SK-N-DZ (cell line): Measurements from ENCODE around the gene WDR91.

Experiments
- DNase-seq: peaks from one replicate; pipeline ENCODE4 v3.0.0-alpha.2; 2015; ENCODE audit warnings: low spot score
- small RNA-seq, 2 experiments: library from RNA; depleted of rRNA; stranded (forward); fragments of <200 nt; gene quantifications; one replicate each; pipeline ENCODE3, GENCODE V24; 2014

The WDR91 gene

DNA sequence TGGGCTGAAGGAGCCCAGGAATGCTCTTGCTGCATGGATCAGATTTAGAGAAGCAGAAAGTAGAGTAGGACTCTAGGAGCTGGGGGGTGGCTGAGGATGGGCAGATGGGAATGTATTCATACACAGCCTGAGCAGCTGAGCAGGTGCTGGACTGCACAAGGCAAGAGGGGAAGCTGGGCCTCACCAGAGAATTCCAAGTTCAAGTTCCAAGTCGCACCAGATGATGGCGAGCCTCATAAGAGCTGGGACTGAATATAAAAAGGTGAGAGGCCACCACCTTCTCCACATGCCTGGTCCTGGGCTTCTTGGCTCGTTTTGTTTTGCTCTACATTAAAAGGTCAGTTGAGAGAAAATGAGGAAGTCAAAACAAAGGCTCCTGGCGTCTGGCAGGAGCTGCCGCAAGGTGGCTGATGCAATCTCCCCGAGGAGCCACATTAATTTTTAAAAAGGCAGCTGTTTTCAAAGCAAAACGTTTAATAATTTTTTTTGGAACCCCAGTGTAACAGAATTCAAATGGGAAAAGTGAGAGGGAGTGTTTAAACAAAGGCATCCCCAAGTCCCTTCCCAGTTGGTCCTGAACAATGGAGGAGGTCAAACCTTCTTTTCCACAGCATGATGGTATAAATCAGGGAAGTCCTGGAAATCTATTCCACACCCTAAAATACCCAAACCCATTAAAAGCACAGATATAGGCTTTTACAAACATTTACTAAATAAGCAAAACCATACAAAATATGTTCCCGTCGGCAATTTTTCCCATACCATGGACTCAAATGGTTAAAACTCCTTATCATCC lies 50.3 kb downstream of the WDR91 start:
- no peak for DNase-seq

DNA sequence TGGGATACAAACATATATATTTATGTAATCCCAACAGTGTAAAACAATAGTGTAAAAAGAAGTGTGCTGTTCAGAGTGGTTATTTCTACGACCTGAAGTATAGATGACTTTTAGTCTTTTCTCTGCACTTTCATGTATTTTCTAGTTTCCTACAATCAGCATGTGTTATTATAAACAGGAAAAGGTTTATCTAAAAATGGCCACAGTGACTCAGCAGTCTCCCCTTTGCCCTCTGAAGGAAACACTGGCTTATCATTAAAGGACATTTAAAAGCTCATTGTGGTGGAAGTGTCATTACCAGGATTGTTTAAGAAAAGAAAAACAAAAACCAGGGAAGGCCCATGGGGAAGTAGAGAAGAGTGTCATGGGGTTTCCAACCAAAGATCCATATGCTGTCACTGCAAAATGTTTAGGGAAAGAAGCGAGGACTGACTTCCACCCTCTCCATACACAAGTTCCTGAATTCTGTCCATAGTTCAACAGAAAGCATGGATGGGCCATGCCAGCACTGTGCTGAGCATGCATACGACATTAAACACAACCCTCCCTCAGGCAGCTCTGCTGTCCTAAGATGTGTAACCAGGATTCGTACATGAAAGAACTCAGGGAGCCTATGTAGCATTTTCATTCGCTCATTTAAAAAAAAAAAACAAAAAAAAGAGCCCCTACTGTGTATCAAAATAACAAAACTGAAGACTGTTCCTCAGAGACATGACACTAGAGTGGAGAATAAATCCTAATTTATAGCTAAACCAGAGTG lies 51.0 kb downstream of the WDR91 start:
- no peak for DNase-seq

DNA sequence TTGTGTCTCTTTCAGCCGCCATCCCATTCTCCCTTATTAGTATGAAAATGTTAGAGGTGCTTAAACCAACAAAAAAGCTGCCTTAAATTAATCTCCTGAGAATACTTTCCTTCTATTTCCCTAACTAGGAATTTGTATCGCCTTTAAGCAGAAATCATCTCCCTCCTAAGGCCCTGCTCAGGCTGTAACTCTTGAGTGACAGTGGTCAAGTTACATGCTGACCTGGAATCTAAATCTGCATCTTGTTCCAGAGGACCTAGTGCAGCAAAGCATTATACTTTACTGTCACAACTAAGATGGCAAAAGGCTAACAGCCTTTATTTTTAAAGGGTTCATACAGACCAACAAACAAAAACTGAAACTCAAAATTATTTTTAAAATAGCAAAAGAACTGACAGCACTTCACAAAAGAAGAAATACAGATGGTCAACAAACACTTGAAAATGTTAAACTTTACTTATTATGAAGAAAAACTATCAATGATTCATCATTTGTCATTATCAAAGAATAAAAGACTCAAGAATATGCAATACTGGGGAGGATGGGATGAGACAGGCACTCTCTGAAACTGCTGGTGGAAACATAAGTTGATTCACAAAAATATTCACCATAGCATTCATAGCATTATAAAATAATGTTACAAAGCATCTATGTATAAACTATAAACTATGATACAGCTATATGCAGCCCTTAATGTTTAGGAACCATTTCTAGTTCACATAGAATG lies 51.8 kb downstream of the WDR91 start:
- no peak for DNase-seq

DNA sequence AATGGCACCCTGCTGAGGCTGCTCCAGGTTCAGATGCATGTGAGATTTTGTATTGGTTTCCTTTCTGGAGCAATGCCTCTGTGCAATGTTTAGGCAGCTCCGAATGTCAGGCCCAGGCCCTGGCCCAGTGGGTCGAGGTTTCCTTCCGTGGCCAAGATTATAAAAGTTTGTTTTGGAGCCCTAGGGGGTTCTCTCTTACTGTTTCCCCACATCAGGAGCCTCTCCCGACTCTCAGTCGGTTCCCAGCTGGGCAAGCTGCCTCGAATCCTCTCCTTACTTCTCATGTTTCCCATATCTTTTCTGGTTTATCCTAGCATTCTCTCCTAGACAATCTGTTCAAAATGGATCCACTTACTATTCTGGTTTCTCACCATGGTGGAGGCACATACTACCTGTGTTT lies 52.5 kb downstream of the WDR91 start:
- no peak for DNase-seq

DNA sequence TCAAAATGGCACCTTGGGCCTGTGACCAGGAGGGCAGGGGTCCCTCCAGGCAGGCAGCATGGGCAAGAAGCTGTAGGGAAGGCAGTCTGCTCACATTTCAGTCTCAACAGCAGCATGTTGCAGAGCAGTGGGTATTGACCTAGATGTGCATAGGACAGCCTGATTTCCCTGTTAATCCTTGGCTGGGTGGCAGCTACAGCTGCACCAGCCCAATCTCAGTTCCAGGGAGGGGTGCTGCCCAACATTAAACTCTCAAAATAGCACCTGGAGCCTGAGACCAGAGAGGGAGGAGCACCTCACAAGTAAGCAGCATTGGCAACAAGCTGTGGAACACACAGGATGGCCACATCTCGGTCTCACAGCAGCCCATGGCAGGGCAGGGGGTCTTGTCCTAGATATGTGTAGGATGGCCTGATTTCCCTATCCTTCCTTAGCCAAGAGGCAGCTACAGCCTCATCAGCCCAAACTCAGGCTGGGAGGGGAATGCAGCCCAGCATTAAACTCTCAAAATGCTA lies 53.1 kb downstream of the WDR91 start:
- no peak for DNase-seq

DNA sequence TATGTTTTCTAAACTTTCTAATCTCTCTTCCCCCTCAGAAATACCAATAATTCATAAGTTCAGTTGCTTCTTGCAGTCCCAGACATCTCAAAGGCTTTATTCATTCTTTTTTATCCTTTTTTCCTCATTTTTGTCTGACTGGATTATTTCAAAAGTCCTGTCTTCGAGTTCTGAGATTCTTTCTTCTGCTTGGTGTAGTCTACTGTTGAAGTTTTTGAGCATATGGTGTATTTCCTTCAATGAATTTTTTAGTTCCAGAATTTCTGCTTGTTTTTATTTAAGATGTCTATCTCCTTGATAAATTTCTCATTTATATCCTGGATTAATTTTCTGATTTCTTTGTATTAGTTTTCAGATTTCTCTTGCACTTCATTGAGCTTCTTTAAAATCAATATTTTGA lies 55.0 kb downstream of the WDR91 start:
- DNase-seq = no peak

DNA sequence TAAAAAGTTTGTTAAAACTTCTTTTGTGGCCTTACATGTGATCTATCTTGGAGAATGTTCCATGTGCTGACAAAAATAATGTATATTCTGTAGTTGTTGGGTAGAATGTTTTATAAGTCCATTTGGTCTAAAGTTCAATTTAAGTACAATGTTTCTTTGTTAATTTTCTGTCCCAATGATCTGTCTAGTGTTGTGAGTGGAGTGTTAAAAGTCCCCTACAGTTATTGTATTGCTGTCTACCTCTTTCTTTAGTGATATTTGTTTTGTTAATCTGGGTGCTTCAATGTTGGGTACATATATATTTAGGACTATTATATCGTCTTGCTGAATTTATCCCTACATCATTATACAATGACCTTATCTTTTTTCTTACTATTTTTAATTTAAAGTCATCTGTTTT lies 56.6 kb downstream of the WDR91 start:
- DNase-seq = no peak

DNA sequence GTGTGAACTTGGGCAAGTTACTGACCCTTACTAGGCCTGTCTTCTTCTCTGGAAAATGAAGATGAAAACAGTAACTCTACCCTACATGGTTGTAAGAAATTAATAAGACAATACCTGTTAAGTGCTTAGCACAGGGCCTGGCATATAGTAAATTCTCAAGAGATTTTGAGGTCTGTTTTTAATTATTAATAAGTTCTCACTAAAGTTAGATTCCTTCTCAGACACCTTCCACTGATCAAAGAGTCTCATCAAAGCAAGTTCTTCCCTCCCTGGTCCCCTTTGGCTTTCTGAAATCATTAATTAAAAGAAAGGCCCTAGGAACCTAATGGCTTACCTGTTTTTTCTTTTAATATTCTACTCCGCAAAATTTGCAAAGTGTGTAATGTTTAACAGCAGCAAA lies 58.9 kb downstream of the WDR91 start:
- DNase-seq = no peak

DNA sequence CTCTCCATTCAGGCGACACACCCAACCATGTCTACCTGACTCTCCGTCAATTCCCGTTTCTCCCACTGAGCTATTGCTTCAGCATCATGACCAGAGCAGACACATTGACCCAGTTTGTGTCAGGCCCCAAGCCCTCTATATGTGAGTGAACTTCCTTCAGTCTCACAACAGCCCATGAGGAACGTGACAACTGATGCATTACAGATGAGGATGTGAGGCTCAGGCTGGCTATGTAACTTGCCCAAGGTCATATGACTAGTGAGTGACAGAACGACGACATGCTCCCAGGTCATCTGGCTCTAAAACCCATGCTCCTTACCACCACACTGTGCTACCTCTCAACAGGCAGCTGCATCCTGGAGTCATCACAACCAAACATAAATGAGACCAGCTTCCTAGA lies 59.8 kb downstream of the WDR91 start:
- no peak for DNase-seq

DNA sequence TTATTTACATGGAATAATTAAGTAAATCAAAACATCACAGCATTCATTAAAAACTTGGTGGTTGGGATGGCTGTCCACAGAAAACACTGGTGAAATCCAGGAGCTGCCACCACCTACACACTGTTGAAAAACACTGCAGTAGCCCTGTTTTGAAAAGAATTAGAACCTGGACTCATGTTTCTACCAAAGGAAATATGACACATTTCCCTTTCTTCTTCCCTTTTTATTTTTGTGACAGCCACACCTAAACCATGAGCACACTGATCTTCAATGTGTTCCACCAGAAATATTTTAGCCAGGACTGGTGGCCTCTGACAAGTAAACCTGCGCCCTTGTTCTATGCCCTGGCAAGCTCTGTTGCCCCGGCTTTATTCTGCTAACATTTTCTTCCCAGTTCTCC lies 60.2 kb downstream of the WDR91 start:
- DNase-seq = no peak

DNA sequence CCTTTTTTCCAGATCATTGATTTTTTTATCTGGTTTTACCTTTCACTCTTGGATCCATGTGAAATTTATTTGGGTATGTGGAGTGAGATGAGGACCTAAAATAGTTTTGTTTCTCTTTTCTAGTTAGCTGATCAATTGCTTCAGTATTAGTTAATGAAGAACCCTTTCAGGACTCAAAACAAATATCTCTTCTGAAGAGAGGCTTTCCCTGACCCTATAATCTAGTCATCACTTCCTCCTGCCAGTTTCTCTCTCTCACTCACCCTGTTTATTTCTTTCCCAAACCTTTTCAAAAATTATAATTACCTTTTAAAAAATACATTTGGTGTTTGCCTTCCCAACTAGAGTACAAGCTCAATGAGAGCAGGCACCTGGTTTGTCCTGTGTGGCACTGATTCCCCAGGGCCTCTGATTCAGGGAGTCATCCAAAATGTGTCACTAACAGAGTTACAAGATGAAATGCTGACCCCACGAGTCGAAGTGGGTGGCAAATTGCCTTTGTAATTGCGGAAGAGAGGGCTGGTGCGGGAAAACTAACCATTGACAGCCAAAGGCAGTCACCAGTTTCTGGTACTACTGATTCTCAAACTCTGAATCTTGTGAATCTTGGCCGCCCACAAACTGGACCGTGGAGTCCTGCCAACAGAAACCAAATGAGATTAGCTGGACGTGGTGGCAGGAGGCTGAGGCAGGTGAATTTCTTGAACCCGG lies 61.1 kb downstream of the WDR91 start:
- DNase-seq = no peak

DNA sequence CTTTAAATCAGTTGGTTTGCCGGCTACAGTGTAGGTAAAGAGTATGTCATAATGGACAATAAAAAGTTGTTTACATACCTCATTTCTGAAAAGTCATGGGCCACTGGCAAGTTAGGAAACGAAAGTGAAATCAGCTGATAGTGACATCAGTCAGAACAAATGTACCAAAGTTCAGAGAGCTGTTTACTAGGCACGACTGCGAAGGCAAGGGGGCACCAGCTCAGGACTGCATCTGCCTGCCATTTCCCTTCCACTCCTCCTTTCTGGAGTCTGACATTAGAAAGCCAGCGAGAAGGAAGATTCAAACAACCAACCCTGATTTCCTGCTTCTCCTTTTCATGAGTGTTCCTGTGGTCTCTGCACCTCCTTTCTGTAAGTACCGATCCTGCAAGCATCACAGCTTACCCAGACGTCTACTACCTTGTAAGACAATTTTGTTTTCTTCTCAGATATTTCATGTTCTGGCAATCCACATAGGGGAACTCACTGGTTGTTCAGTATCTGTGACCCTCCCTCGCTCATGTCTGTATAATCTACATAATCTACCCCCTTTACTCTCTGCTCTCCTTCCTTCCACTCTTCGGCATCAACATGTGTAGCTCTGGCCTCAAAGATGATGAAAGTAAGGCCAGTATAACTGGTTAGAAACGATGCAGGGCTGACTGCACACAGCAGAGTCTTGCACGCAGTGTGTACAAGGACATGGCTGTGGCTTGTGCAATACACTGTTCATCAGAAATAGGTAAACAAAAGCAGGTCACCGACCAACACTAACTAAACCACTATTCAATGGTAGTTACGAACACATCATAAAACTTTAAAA lies 63.2 kb downstream of the WDR91 start, which contains the start of gene TMEM140:
Gene TMEM140 (plus strand): TSS at position 174 of the 823 bp plus-strand sequence. CDS start 16,370 bp downstream, outside the sequence.
- DNase-seq = no peak

DNA sequence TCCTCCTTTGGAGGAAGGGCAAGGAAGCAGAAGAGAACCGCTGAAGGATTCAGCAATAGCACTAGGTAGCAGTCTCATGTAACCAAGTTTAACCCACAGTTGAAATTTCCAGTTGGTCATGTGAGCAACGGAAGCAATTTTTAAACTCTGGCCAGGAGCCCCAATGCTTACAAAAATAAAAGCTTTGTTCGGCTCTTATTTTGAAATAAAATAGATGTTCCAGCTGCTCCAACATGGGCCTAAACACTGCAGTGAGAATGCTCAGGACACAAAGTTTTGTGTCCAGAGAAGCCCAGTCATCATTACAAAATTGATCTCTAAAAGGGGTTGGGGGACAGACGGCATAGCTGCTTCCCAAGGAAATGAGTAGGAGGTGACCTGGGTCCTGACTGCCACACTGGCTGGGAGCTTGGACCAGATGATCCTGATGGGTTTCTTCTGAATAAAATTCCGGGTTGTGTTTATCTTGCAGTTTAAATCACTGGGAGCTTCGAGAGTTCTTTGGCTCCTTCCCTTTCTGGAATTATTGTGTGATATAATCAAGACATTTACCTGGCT lies 63.9 kb downstream of the WDR91 start:
- no peak for DNase-seq

DNA sequence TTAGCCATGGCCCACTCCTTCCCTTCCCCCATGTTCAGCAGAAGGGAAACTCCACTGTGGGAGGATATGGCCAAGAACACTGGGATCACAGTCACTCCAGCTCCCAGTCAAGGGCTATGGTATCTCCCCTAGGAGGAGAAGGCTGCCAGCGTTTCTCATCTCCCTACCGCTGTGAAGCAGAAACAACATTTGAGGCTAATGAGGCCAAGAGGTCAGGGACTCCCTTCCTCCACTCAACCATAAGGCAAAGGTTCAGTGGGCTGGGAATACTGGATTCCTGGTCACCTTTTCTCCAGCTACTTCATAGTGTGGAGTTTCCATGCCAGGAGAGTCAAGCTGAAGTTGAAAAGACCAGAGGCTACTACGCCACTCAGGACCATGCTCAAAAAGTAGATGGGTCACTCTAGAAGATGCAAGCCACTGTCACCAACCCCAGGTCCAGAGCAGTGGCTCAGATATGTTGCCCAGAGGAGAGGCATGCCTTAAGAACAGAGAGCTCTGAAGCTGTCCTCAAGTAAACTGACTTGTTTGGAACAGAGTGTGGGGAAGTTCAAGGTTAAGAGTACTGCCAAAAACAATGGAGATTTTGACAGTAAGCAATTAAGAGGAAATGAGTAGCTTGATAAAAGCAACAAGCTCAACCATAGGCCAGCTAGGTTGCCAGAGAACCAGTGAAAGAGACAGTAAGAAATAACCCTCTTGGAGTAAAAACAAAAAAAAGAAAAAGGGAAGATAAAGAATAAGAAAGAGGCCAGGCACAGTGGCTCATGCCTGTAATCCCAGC lies 67.2 kb downstream of the WDR91 start:
- no peak for DNase-seq

Small RNAs within 50 kb of the gene (small RNA-seq; reads per million reads assigned to genes)
- 0 to 0.04 reads per million in 2 experiments for gene MIR6509
